CD4-positive, alpha-beta memory T cell (primary cell): Measurements from ENCODE around the gene TNIP2. TPM values are rescaled to one million over a fixed set of nuclear protein-coding genes. Genes with fewer than 3 reads are reported as not detected.

Source experiments
- CTCF ChIA-PET: fragments of 350-600 bp; sonication (Branson Sonifier 250); formaldehyde crosslinking; loops from one replicate; lab custom pipeline; 2021; ENCODE audit warnings: inconsistent platforms; ENCODE audit not compliant: partially characterized antibody; lab: Charles Lee
- POLR2A ChIA-PET: fragments of 350-600 bp; sonication (Branson Sonifier 250); formaldehyde crosslinking; loops from one replicate; lab custom pipeline; 2021; ENCODE audit not compliant: partially characterized antibody; lab: Charles Lee
- DNase-seq, 5 donors: peaks; one replicate each; pipeline versions ENCODE4 v3.0.0 to v3.0.0-alpha.2; 2020 to 2022; ENCODE audit warnings: mixed read lengths in 1 of 5
- H3K27ac ChIP-seq: one replicate; pipeline ENCODE4 v1.7.0; 2013; ENCODE audit warnings: low read depth, low read length
- H3K27me3 ChIP-seq: 2 replicates; pipeline ENCODE4 v1.7.0; 2013; ENCODE audit warnings: mild to moderate bottlenecking, low read length, moderate library complexity; ENCODE audit not compliant: insufficient read depth
- H3K36me3 ChIP-seq: 2 replicates; pipeline ENCODE4 v1.7.0; 2013; ENCODE audit warnings: mild to moderate bottlenecking, low read length, moderate library complexity; ENCODE audit not compliant: insufficient read depth
- H3K4me1 ChIP-seq: 2 replicates; pipeline ENCODE4 v1.7.0; 2013; ENCODE audit warnings: mild to moderate bottlenecking, low read length, moderate library complexity; ENCODE audit not compliant: insufficient read depth
- H3K4me3 ChIP-seq, 2 donors: one replicate each; pipeline ENCODE4 v1.7.0; 2013; ENCODE audit warnings: low read length in 2 of 2, mild to moderate bottlenecking in 1 of 2
- H3K9me3 ChIP-seq, 2 donors: one replicate each; pipeline ENCODE4 v1.7.0; 2013; ENCODE audit warnings: low read length in 2 of 2, control low read depth in 1 of 2; ENCODE audit not compliant: control insufficient read depth in 1 of 2
- H3K27ac Mint-ChIP-seq, 7 donors: one replicate each; pipeline ENCODE4 v1.8.0; 2020 to 2021; ENCODE audit warnings: mixed read lengths in 7 of 7, mild to moderate bottlenecking in 6 of 7, inconsistent platforms in 3 of 7, moderate library complexity in 3 of 7
- H3K27me3 Mint-ChIP-seq, 2 donors: one replicate each; pipeline ENCODE4 v1.8.0; 2020 to 2021; ENCODE audit warnings: mixed read lengths in 2 of 2
- H3K36me3 Mint-ChIP-seq, 2 donors: one replicate each; pipeline ENCODE4 v1.8.0; 2020 to 2021; ENCODE audit warnings: mixed read lengths in 2 of 2, inconsistent platforms in 1 of 2, mild to moderate bottlenecking in 1 of 2
- H3K4me1 Mint-ChIP-seq, 4 donors: one replicate each; pipeline ENCODE4 v1.8.0; 2020 to 2021; ENCODE audit warnings: mixed read lengths in 4 of 4, mild to moderate bottlenecking in 1 of 4
- H3K4me3 Mint-ChIP-seq, 8 donors: one replicate each; pipeline ENCODE4 v1.8.0; 2020 to 2021; ENCODE audit warnings: mixed read lengths in 8 of 8, mild to moderate bottlenecking in 7 of 8, moderate library complexity in 6 of 8, inconsistent platforms in 3 of 8
- H3K9me3 Mint-ChIP-seq, 8 donors: one replicate each; pipeline ENCODE4 v1.8.0; 2020 to 2021; ENCODE audit warnings: mixed read lengths in 8 of 8, mild to moderate bottlenecking in 5 of 8, inconsistent platforms in 3 of 8, moderate library complexity in 1 of 8
- intact Hi-C: fragments of 100-400 bp; cut with micrococcal nuclease; formaldehyde crosslinking; loops from one replicate; pipeline ENCODE4 v1.15.1; 2023
- polyA plus RNA-seq, 2 donors: library from polyadenylated mRNA; unstranded; fragments of 300-500 nt; fragmentation: Illumina TruSeq; gene quantifications; one replicate each; pipeline ENCODE4 v1.2.3, GENCODE V29; 2021
- total RNA-seq, 2 experiments: library from RNA; stranded (reverse); gene quantifications; one replicate each; pipeline ENCODE4 v1.2.3, GENCODE V29; 2021

The TNIP2 gene
- total and polyA plus RNA-seq, 4 experiments from 2014 or later, result 45.8 to 50.5 (median 49.2) TPM

- Histone ChIP-seq H3K27me3 (no peaks in the 10 kb centered on the region), H3K9me3 (no peaks in the 10 kb centered on the region), H3K4me1 (peaks cover 48% of the 10 kb centered on the region), H3K27ac (peak overlapping the region; percentile 74), H3K4me3 (no peak overlapping the region), H3K36me3 (no peaks in the 10 kb centered on the region)
- Mint-ChIP-seq H3K9me3 (no peaks in the 10 kb centered on the region), H3K4me1 (peaks cover 19 to 54% (median 31%) of the 10 kb centered on the region in 4 donors), H3K4me3 (peak overlapping the region; percentile 18 to 73 (median 55)), H3K27me3 (no peaks in the 10 kb centered on the region), H3K27ac (peak overlapping the region in 6 of 7 donors; percentile 48 to 91 (median 78)), H3K36me3 (no peaks in the 10 kb centered on the region)
- peak in 1 of 5 donors; percentile 29 for DNase-seq
- CTCF ChIA-PET, result interaction anchor here (1.1 kb wide), 1 partner anchor 14 kb away, joined by 3 read pairs; no protein-coding TSS in a partner anchor
- POLR2A ChIA-PET, result interaction anchor here (1.1 to 6.2 kb wide), 3 partner anchors 11 to 17 kb away, joined by 3 to 77 read pairs (median 18); no protein-coding TSS in a partner anchor
- intact Hi-C loops, result no loop called here
Measured at GRCh38 chr4:2800691-2801596, 44.8 kb upstream of the TNIP2 start.

- peak overlapping the region in 6 of 7 donors; percentile 4 to 93 (median 74) for H3K27ac Mint-ChIP-seq
- H3K9me3 Mint-ChIP-seq, result no peaks in the 10 kb centered on the region
- no peaks in the 10 kb centered on the region for H3K27me3 Mint-ChIP-seq
- Histone ChIP-seq H3K9me3 (no peaks in the 10 kb centered on the region), H3K27me3 (no peaks in the 10 kb centered on the region), H3K4me1 (peaks cover 53% of the 10 kb centered on the region), H3K27ac (peak overlapping the region; percentile 74), H3K36me3 (no peaks in the 10 kb centered on the region), H3K4me3 (peak overlapping the region in 1 of 2 donors; percentile 17)
- intact Hi-C loops, result loop anchor here (2.0 to 5.0 kb wide), 2 partner anchors 15 to 37 kb away; no protein-coding TSS in a partner anchor
- CTCF ChIA-PET, result interaction anchor here (1.1 to 1.6 kb wide), 2 partner anchors 13 to 35 kb away, joined by 3 read pairs; no protein-coding TSS in a partner anchor
- POLR2A ChIA-PET, result interaction anchor here (1.0 to 6.2 kb wide), 3 partner anchors 12 to 36 kb away, joined by 3 to 77 read pairs (median 18); no protein-coding TSS in a partner anchor
- peak in 1 of 5 donors; percentile 31 for DNase-seq
- H3K4me1 Mint-ChIP-seq, result peaks cover 19 to 61% (median 33%) of the 10 kb centered on the region in 4 donors
- peak overlapping the region; percentile 69 to 93 (median 81) for H3K4me3 Mint-ChIP-seq
- H3K36me3 Mint-ChIP-seq, result no peaks in the 10 kb centered on the region
Measured at GRCh38 chr4:2799971-2800690, 44.0 kb upstream of the TNIP2 start.

DNA sequence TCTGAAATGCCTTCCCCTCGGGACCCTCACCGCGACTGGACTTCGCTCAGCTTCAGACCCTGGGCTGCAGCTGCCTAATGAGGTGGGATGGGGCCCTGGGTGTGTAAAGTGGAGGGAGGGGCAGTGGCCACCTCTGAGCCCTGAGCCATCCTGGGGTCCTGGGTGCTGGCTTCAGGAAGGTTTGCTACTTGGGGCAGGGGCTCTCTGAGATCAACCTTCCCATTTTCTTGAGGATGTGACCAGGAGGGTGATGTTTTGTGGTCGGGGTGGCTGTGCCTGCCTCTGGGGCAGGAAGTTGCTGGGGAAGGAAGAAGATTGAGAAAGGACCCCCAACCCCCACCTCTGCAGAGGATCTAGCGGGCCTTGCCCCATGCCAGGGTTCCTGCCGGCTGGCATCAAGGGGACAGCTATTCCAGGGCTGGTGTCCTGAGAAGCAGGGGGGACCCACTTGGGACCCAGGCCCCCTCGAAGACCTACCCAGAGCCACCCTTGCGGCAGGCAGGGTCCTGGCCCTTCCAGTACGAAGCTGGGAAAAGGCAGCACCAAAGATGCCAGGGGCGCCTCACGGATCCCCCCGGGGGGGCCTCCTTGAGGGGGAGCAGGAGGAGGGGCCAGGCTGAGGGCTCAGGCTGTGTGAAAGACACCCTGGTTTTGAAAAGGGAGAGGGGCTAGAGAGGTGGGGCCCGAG, 43.2 kb upstream of the TNIP2 start:
- peak overlapping the region; percentile 82 to 93 (median 85) for H3K4me3 Mint-ChIP-seq
- H3K36me3 Mint-ChIP-seq, result no peaks in the 10 kb centered on the region
- Histone ChIP-seq H3K4me1 (peaks cover 61% of the 10 kb centered on the region), H3K27me3 (no peaks in the 10 kb centered on the region), H3K27ac (peak overlapping the region; percentile 74), H3K9me3 (no peaks in the 10 kb centered on the region), H3K36me3 (no peaks in the 10 kb centered on the region), H3K4me3 (peak overlapping the region; percentile 47 to 51)
- ChIA-PET CTCF (interaction anchor here (1.1 to 1.6 kb wide), 3 partner anchors 12 to 36 kb away, joined by 3 to 4 read pairs (median 3); no protein-coding TSS in a partner anchor), POLR2A (interaction anchor here (1.0 to 6.2 kb wide), 9 partner anchors 12 to 53 kb away, joined by 3 to 77 read pairs (median 8); partner anchors contain the start of gene ADD1)
- intact Hi-C loops, result loop anchor here (2.0 to 5.0 kb wide), 2 partner anchors 15 to 38 kb away; no protein-coding TSS in a partner anchor
- no peaks in the 10 kb centered on the region for H3K9me3 Mint-ChIP-seq
- DNase-seq, result peak in 1 of 5 donors; percentile 42
- H3K4me1 Mint-ChIP-seq, result peaks cover 25 to 69% (median 40%) of the 10 kb centered on the region in 4 donors
- H3K27ac Mint-ChIP-seq, result peak overlapping the region; percentile 86 to 93 (median 90)
- H3K27me3 Mint-ChIP-seq, result no peaks in the 10 kb centered on the region

DNA sequence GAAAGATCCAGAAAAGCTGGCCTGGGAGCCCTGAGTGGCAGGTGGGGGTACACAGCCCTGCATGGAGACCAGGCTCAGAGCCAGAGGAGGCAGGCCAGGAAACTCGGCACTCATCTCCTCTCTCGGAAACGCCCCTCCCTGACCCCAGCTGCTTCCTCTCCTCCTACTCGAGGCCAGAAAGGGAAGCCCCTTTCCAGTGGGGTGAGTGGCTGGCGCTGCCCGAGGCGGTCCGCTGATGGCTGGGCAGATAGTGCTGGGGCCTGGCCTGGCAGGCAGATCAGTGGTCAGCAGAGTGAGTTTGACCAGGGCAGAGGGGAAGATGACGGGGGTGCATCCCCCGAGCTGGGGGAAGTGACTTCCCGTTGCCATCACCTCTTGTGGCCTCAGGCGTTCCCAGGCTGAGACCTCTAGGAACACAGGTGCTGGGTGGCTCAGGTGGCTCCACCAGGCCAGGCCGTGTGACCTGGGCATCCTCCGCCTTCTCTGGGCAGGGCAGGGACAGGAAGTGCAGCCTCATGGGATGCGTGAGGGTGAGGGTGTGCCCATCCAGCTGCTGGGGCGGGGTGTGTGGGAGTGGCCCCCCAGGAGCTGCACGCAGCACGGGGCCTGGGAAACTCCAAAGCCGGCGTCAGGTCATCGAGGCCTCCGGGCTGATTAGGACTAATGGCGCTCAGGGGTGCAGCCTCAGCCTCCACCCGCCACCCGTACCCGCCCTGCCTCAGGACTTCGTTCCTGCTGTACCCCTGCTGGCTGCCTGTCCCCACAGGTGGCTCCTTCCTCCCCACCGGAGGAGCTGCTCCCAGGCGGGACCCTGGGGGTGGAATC, 42.5 kb upstream of the TNIP2 start:
- POLR2A ChIA-PET, result interaction anchor here (0.9 to 6.2 kb wide), 16 partner anchors 11 to 137 kb away, joined by 3 to 77 read pairs (median 5); partner anchors contain the start of genes ADD1 and TNIP2
- Mint-ChIP-seq H3K27ac (peak overlapping the region; percentile 90 to 93 (median 92)), H3K4me3 (peak overlapping the region; percentile 82 to 93 (median 85)), H3K27me3 (no peaks in the 10 kb centered on the region), H3K36me3 (no peaks in the 10 kb centered on the region), H3K4me1 (peaks cover 29 to 76% (median 47%) of the 10 kb centered on the region in 4 donors), H3K9me3 (no peaks in the 10 kb centered on the region)
- H3K9me3 ChIP-seq, result no peaks in the 10 kb centered on the region
- H3K27me3 ChIP-seq, result no peaks in the 10 kb centered on the region
- H3K27ac ChIP-seq, result peak overlapping the region; percentile 74
- H3K4me3 ChIP-seq, result peak overlapping the region; percentile 47 to 51
- peak in 4 of 5 donors; percentile 42 to 77 (median 48) for DNase-seq
- intact Hi-C loops, result loop anchor here (1.0 to 5.0 kb wide), 3 partner anchors 13 to 39 kb away; no protein-coding TSS in a partner anchor
- CTCF ChIA-PET, result interaction anchor here (1.3 to 1.6 kb wide), 4 partner anchors 13 to 164 kb away, joined by 3 to 6 read pairs (median 4); no protein-coding TSS in a partner anchor
- H3K4me1 ChIP-seq, result peaks cover 68% of the 10 kb centered on the region
- H3K36me3 ChIP-seq, result no peaks in the 10 kb centered on the region

GRCh38 chr4:2797545-2798305, 41.6 kb upstream of the TNIP2 start:
- H3K9me3 Mint-ChIP-seq, result no peaks in the 10 kb centered on the region
- peak overlapping the region; percentile 90 to 93 (median 92) for H3K27ac Mint-ChIP-seq
- H3K36me3 ChIP-seq, result no peaks in the 10 kb centered on the region
- CTCF ChIA-PET, result interaction anchor here (0.7 to 1.6 kb wide), 5 partner anchors 12 to 165 kb away, joined by 3 to 6 read pairs (median 3); no protein-coding TSS in a partner anchor
- peak overlapping the region; percentile 7 to 51 for H3K4me3 ChIP-seq
- H3K9me3 ChIP-seq, result no peaks in the 10 kb centered on the region
- intact Hi-C loops, result loop anchor here (1.0 to 5.0 kb wide), 3 partner anchors 13 to 40 kb away; no protein-coding TSS in a partner anchor
- no peaks in the 10 kb centered on the region for H3K27me3 ChIP-seq
- no peaks in the 10 kb centered on the region for H3K27me3 Mint-ChIP-seq
- H3K27ac ChIP-seq, result peak overlapping the region; percentile 74
- POLR2A ChIA-PET, result interaction anchor here (0.9 to 6.2 kb wide), 16 partner anchors 11 to 138 kb away, joined by 3 to 77 read pairs (median 5); partner anchors contain the start of genes ADD1 and TNIP2
- peaks cover 29 to 78% (median 48%) of the 10 kb centered on the region in 4 donors for H3K4me1 Mint-ChIP-seq
- H3K4me3 Mint-ChIP-seq, result peak overlapping the region; percentile 66 to 93 (median 85)
- H3K4me1 ChIP-seq, result peaks cover 70% of the 10 kb centered on the region
- no peaks in the 10 kb centered on the region for H3K36me3 Mint-ChIP-seq
- DNase-seq, result peak; percentile 58 to 87 (median 69)
